Inferior parietal cortex (tissue), 1 donor: Measurements from ENCODE around the gene PTPRD.

Experiments used
- DNase-seq: peaks from one replicate; pipeline ENCODE4 v3.0.0-alpha.2; 2016; ENCODE audit errors: extremely low spot score

The PTPRD gene

GRCh38 chr9:9893837-9894236 is 719.0 kb downstream of the PTPRD start:
- no peak for DNase-seq

GRCh38 chr9:9892217-9892616 is 720.6 kb downstream of the PTPRD start:
- no peak for DNase-seq

- no peak for DNase-seq
Measured at GRCh38 chr9:9881692-9882091, 731.1 kb downstream of the PTPRD start.

GRCh38 chr9:9874270-9874669 is 738.5 kb downstream of the PTPRD start:
- DNase-seq, result no peak

- no peak for DNase-seq
Measured at GRCh38 chr9:9862235-9862810, 750.5 kb downstream of the PTPRD start.

- DNase-seq, result no peak
Measured at GRCh38 chr9:9855177-9856078, 757.4 kb downstream of the PTPRD start.

GRCh38 chr9:9847750-9848149 is 765.1 kb downstream of the PTPRD start:
- no peak for DNase-seq

GRCh38 chr9:9846557-9846956 is 766.2 kb downstream of the PTPRD start:
- DNase-seq, result no peak

- DNase-seq, result no peak
Measured at GRCh38 chr9:9820436-9820835, 792.4 kb downstream of the PTPRD start.

- no peak for DNase-seq
Measured at GRCh38 chr9:9819886-9820285, 792.9 kb downstream of the PTPRD start.

GRCh38 chr9:9817176-9817575 is 795.6 kb downstream of the PTPRD start:
- no peak for DNase-seq

- no peak for DNase-seq
Measured at GRCh38 chr9:9804109-9804508, 808.7 kb downstream of the PTPRD start.

- no peak for DNase-seq
Measured at GRCh38 chr9:9799287-9799686, 813.5 kb downstream of the PTPRD start.

GRCh38 chr9:9792144-9792857 is 820.5 kb downstream of the PTPRD start:
- DNase-seq, result no peak

GRCh38 chr9:9791611-9792010 is 821.2 kb downstream of the PTPRD start:
- peak; percentile 67 for DNase-seq

GRCh38 chr9:9790216-9790872 is 822.5 kb downstream of the PTPRD start:
- DNase-seq, result peak; percentile 81

GRCh38 chr9:9783711-9784110 is 829.1 kb downstream of the PTPRD start:
- DNase-seq, result no peak

- DNase-seq, result no peak
Measured at GRCh38 chr9:9783211-9783610, 829.6 kb downstream of the PTPRD start.

- DNase-seq, result no peak
Measured at GRCh38 chr9:9778293-9778692, 834.5 kb downstream of the PTPRD start.

- DNase-seq, result no peak
Measured at GRCh38 chr9:9774471-9774870, 838.3 kb downstream of the PTPRD start.

- no peak for DNase-seq
Measured at GRCh38 chr9:9771314-9771713, 841.5 kb downstream of the PTPRD start.

GRCh38 chr9:9764821-9765220 is 848.0 kb downstream of the PTPRD start:
- no peak for DNase-seq
